HFFc6 (cell line): Measurements from ENCODE around the gene C6orf89. TPM values are rescaled to one million over a fixed set of nuclear protein-coding genes. Genes with fewer than 3 reads are reported as not detected.
A peak's percentile ranks its signal among the peaks of the same experiment; 100 is the strongest.

ENCODE experiments used
- DNase-seq: peaks from one replicate; pipeline ENCODE4 v3.0.0-alpha.2; 2018
- H3K27ac Mint-ChIP-seq: 2 replicates; pipeline ENCODE4 v1.8.0; 2020; ENCODE audit warnings: mild to moderate bottlenecking, mixed read lengths
- H3K27me3 Mint-ChIP-seq: 2 replicates; pipeline ENCODE4 v1.8.0; 2021; ENCODE audit warnings: mild to moderate bottlenecking, moderate library complexity, mixed read lengths; ENCODE audit not compliant: insufficient read depth
- H3K36me3 Mint-ChIP-seq: 2 replicates; pipeline ENCODE4 v1.8.0; 2021; ENCODE audit warnings: low read depth, mixed read lengths
- H3K4me1 Mint-ChIP-seq: 2 replicates; pipeline ENCODE4 v1.8.0; 2020; ENCODE audit warnings: low read depth, mixed read lengths
- H3K4me3 Mint-ChIP-seq: 2 replicates; pipeline ENCODE4 v1.8.0; 2020; ENCODE audit warnings: mild to moderate bottlenecking, moderate library complexity, mixed read lengths
- H3K9me3 Mint-ChIP-seq: 2 replicates; pipeline ENCODE4 v1.8.0; 2020; ENCODE audit warnings: mild to moderate bottlenecking, mixed read lengths
- total RNA-seq, 6 experiments: library from RNA; stranded (reverse); fragmentation: NEBNext Ultra II Directional; extraction: Animal tissue kit (Norgen Biotek cat#: 25700); gene quantifications; 2 replicates in 1 of 6; 3 replicates in 5 of 6; pipeline ENCODE4 v1.2.3, GENCODE V29; 2021
- TF ChIP-seq, protein P1 (sequence below): fragments of 200-600 bp; sonication (generic); IDR thresholded peaks from 2 replicates; pipeline ENCODE4 v1.5.0; 2021; ENCODE audit warnings: antibody characterized with exemption, mild to moderate bottlenecking

C6orf89 gene
- total RNA-seq, 6 experiments from 2014 or later, result 71.3 to 89.2 (median 80.8) TPM

DNA sequence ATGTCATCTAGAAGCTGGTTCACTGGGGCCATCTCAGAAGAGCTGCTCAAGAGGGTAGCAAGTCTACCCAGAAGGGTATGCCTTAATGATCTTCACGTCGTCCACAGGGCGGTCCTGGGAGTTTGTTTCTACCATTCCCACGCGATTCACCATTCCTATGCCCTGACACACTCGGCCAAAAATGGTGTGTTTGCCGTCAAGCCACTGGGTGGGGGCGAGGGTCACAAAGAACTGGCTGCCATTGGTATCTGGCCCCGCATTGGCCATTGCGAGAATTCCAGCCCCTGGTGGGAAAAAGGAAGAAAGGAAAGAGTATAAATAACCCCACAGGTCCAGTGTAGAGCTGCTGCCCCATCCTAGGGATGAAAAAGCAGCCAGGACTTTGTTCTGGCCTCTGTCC is 30.0 kb upstream of the C6orf89 start:
- H3K4me3 Mint-ChIP-seq, result no peak overlapping the region
- no peak for DNase-seq

DNA sequence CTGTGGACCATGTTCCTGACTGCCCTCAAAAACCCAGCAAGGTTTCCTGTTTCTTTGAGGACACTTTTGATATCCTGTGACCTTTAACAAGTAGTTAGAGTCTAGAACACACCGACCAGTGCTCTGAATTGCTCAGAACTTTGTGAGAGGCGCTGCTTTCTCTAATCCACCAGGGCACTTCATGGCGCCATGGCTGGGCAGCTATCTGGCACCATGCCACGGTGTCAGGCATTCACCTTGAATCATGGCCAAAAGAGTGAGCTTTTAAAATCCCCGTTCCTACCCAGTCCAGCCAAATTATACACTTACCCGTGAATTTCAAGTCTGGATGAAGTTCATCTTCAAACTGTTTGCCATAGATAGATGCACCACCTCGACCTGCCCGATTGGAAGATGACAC is 29.5 kb upstream of the C6orf89 start:
- Mint-ChIP-seq H3K4me3 (no peak overlapping the region; the same call in 1 of the 2 replicates), H3K9me3 (no peaks in the 10 kb centered on the region), H3K4me1 (peaks cover 80% of the 10 kb centered on the region), H3K27ac (peak overlapping the region; percentile 36; the same call in 1 of the 2 replicates), H3K27me3 (peaks cover 2% of the 10 kb centered on the region; the same call in 1 of the 2 replicates), H3K36me3 (peaks cover 50% of the 10 kb centered on the region)
- TF ChIP-seq, protein P1, sequence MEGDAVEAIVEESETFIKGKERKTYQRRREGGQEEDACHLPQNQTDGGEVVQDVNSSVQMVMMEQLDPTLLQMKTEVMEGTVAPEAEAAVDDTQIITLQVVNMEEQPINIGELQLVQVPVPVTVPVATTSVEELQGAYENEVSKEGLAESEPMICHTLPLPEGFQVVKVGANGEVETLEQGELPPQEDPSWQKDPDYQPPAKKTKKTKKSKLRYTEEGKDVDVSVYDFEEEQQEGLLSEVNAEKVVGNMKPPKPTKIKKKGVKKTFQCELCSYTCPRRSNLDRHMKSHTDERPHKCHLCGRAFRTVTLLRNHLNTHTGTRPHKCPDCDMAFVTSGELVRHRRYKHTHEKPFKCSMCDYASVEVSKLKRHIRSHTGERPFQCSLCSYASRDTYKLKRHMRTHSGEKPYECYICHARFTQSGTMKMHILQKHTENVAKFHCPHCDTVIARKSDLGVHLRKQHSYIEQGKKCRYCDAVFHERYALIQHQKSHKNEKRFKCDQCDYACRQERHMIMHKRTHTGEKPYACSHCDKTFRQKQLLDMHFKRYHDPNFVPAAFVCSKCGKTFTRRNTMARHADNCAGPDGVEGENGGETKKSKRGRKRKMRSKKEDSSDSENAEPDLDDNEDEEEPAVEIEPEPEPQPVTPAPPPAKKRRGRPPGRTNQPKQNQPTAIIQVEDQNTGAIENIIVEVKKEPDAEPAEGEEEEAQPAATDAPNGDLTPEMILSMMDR, result no peak
- no peak for DNase-seq

More for the DNA sequence above, 30.0 kb upstream of the C6orf89 start:
- Mint-ChIP-seq H3K9me3 (peaks cover 4% of the 10 kb centered on the region; the same call in 1 of the 2 replicates), H3K27me3 (peaks cover 2% of the 10 kb centered on the region; the same call in 1 of the 2 replicates), H3K27ac (no peak overlapping the region), H3K4me1 (peaks cover 86% of the 10 kb centered on the region), H3K36me3 (peaks cover 55% of the 10 kb centered on the region)
- TF ChIP-seq, protein P1, result no peak

DNA sequence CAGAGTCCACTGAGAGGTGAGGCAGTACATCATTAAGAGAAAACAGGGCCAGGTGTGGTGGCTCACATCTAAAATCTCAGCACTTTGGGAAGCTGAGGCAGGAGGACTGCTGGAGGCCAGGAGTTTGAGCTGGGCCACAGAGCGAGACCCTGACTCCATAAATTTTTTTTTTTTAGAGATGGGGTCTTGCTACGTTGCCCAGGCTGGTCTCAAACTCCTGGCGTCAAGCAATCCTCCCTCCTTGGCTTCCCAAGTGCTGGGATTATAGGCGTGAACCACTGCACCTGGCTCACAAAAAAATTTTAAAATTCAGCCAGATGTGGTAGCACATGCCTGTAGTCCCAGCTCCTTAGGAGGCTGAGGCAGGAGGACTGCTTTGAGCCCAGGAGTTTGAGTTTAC is 28.4 kb upstream of the C6orf89 start:
- Mint-ChIP-seq H3K27ac (peak overlapping the region; percentile 36; the same call in 1 of the 2 replicates), H3K36me3 (peaks cover 49% of the 10 kb centered on the region), H3K27me3 (peaks cover 2% of the 10 kb centered on the region; the same call in 1 of the 2 replicates), H3K4me1 (peaks cover 72% of the 10 kb centered on the region), H3K9me3 (no peaks in the 10 kb centered on the region), H3K4me3 (no peak overlapping the region)
- TF ChIP-seq, protein P1, result no peak
- no peak for DNase-seq

DNA sequence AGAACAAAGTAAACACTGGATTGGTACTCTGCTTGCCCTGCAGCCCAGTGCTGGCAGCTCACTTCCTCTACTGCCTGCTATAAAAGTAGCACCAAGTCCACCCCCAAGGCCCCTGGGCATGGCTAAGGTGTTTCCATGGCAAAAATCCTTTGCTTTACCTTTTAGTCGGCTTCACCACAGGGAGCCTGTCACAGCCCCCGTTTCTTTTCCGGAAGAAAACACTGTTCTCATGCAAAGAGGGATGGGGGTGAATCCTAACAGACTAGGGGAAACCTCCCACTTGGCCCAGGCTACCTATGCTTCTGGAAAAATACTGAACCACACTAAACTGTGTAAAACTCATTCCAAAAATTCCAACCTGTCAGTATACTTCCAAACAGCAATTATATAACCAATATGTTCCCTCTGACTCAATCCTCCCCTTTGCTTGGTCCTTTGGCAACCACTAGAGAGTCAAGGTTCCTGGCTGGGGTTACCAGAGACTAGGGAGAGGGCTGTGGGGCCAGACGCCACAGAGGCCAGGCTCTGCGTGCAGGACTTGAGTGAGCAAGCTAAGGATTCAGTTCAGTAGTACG is 27.3 kb upstream of the C6orf89 start:
- TF ChIP-seq, protein P1, result no peak
- H3K36me3 Mint-ChIP-seq, result peaks cover 45% of the 10 kb centered on the region
- peak overlapping the region; percentile 83 for H3K27ac Mint-ChIP-seq
- H3K9me3 Mint-ChIP-seq, result no peaks in the 10 kb centered on the region
- peak overlapping the region; percentile 56 for H3K4me3 Mint-ChIP-seq
- peaks cover 72% of the 10 kb centered on the region for H3K4me1 Mint-ChIP-seq
- DNase-seq, result peak; percentile 78
- H3K27me3 Mint-ChIP-seq, result peaks cover 2% of the 10 kb centered on the region; the same call in 1 of the 2 replicates

DNA sequence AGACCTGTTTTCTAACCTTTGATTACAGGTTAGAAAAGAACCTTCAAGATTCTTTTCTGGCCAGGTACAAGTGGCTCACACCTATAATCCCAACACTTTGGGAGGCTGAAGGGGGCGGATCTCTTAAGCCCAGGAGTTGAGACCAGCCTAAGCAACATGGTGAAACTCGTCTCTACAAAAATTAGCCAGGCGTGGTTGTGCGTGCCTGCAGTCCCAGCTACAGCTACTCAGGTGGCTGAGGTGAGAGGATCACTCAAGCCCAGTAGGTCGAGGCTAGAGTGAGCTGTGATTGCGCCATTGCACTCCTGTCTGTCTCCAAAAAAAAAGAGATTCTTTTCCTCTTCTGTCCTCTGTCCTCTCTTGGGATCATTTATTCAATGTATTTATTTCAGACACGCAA is 25.6 kb upstream of the C6orf89 start:
- DNase-seq, result no peak
- H3K36me3 Mint-ChIP-seq, result peaks cover 34% of the 10 kb centered on the region
- TF ChIP-seq, protein P1, result no peak
- H3K27ac Mint-ChIP-seq, result no peak overlapping the region
- no peak overlapping the region for H3K4me3 Mint-ChIP-seq
- H3K4me1 Mint-ChIP-seq, result peaks cover 62% of the 10 kb centered on the region
- no peaks in the 10 kb centered on the region for H3K9me3 Mint-ChIP-seq
- H3K27me3 Mint-ChIP-seq, result peaks cover 2% of the 10 kb centered on the region; the same call in 1 of the 2 replicates
